Stimulated activated CD4-positive, alpha-beta T cell treated with anti-CD3 and anti-CD28 coated beads, Interleukin-15, amount 100 ng/mL, for 48 hours (primary cell): ENCODE results near the gene ZHX3.

Experiments used
- DNase-seq, 2 donors: peaks; one replicate each; pipeline ENCODE4 v3.0.0-alpha.2; 2020; ENCODE audit warnings: low read depth in 2 of 2

The ZHX3 gene

DNA sequence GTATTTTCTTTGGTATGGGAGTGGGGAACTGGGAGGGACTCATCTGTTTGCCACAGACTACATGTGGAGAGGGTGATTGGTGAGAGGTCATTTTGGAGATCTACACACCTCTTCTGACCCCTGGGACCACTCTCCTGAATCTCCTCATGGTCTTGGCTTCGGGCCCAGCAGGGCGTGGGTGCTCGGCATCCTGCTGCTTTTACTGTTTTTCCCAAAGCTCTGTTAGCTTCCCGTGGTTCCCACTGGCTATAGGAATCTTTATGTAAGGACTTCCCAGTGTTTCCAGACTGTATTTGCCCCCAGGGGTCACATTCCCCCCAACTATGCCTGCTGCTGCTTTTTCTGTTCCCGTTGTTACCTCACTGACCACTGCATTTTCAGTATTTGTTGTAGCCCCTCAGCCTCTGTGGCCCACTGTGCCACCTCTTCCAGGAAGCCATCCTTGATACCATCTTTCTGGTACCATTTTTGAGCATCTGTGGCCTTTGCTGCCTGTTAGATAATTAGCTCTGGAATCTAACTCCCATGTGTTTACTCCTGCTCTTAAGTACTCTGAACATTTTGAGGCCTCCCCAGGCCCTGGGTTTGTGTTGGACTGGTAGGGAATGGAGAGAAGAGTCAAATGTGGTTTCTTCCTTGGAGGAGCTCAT lies 165.3 kb downstream of the ZHX3 start:
- DNase-seq: no peak

DNA sequence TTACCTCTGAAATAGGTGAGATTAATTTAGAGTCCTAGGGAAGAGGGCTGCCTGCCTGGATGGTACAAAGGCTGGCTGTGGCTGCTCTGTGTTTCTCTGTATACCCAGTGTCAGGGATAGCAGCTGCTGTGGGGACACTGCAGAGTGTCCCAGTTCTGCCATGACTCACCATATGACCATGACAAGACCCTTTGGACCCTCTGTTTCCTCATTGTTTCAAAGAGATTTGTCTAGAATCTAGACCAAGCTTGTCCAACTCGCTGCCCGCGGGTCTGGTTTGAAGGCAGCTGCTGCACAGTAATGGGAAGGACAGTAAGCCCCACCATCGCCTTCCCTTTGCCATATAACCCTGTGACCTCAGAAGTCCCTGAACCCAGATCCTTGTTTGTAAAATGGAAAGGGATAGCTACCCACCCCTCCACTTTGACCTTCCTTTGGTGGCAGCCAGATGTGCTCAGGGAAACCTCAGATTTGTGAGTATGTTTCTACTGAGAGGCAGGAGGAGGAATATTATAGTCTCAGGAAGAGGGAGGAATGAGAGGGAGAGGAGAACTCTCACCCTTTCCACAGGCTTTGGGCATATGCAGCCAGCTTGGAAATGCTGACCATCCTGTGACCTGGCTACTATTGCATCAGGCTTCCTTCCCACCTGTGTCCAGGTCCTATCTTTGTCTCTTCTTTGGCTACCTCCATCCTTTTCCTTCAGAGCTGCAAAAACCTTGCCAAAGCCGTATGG lies 166.2 kb downstream of the ZHX3 start:
- no peak for DNase-seq

DNA sequence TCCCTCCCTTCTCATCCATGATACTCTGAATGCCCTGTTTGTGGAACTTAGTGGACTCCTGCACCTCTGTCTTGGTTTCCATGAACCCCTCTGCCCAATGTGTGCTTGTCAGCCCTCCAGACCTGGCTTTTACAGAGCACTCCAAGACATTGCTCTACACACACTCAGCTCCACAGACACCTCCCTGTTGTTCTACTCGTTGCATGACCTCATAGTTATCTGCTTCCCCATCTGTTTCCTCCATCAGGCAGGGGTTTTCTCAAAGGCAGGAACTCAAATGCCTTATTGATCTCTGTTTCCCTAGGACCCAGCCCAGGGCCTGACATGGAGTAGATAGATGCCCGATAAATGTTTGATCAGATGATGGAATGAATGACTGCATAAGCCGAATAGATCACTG lies 166.9 kb downstream of the ZHX3 start:
- no peak for DNase-seq

DNA sequence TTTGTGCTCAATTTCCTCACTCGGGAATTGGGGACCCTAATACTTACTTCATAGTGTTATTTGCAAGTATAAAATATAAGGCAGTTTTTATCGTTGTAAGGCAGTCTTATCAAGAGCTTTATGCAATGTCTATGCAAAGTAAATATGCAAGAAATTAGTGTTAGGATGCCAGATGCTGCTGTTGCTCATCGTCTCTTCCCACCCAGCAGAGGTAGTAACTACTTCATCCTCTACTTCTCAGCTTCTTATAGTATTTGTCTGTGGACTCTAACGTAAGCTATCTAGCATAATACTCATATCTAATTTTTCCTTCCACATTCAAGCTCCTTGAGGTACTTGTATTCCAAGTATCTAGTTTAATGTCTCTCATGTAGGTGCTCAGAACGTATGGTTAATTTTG lies 168.6 kb downstream of the ZHX3 start:
- no peak for DNase-seq

DNA sequence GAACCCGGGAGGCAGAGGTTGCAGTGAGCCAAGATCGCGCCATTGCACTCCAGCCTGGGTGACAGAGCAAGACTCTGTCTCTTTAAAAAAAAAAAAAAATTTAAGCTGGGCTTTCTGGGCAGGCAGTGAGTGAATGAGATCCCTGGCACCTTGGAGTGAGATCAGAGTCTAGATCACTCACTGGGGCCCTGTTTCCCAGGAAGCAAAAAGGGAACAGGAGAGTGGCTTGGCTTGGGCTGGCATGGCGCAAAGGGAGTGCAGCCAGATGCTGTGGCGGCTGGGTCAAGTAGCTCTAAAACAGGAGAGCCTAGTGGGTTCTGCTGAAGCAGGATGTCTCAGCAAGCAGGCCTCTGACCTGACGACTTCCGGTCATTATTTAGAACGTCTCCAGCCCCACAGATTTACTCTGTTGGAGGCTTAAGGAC lies 169.8 kb downstream of the ZHX3 start:
- DNase-seq: no peak

DNA sequence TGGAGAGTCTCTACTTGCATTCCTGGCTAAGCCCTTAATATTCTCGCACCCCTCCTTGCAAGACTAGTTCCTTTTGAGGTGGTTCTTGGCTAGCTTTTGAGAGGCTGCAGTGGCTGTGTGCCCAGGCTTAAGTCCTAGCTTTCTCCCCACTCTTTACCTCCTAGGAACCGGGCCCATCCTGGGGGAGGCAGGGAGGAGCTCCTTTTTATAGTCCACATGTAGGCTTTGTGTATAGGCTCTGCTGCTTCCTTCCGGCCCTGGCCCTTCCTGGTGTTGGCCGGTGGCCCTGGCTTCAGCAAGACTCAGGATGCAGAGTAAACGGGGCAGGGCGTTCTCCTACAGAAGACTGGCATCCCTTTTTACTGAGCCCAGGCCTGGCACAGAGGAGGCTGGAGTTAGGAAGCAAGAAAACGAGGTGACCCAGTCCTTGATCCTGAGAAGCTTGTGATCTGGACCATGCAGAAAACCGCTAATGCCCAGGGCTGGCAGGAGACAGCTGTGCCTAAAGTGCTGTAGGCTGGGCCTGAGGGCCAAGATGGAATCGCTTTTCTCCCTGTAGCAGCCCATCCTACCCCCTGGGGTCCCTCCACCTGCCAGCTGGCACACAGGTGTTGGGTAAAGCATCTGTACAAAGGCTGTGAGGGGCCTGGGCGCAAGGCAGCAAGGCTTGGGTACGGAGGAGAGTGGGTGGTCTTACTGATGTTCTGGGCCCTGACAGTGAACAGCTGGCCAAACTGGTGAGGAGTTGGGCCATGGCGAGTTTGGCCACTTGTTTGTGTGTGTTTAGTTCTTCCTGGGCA lies 171.5 kb downstream of the ZHX3 start:
- DNase-seq: no peak

DNA sequence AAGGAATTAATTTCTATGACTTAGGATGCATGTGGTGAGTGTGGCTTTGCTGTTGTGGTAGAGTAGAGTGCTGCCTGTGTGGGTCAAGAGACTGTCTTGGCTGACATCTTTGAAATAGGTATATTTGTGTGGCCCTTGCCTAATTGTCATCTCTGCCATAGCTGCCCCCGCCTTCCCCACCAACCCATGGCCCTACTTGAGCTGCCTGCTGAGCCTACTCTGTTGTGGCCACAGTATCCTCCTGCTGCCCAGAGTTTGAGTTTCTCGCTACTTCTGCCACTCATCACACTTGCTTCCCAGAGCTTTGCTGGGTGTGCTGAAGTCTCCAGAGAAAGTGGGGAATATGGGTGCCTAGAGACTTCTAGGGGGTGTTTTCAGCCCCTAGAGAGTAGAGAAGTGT lies 172.2 kb downstream of the ZHX3 start:
- DNase-seq: no peak

DNA sequence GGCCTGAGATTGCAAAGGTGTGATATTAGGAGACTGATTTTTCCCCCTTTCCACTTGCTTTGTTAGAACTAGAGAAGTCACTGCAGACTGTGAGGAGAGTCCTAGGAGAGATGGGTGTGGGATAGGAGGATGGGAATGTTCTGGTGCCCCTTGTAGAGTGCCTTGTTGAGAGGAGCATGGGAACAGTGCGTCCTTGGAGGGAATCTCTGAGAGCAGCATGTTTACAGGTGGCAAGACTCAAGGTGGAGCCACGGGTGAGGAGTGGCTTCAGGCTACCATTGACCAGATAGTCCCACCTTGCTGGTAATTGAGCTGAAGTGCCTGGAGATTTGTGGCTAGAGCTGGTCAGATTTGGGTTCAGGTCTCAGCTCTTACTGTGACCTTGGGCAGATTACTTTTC lies 174.2 kb downstream of the ZHX3 start:
- no peak for DNase-seq

DNA sequence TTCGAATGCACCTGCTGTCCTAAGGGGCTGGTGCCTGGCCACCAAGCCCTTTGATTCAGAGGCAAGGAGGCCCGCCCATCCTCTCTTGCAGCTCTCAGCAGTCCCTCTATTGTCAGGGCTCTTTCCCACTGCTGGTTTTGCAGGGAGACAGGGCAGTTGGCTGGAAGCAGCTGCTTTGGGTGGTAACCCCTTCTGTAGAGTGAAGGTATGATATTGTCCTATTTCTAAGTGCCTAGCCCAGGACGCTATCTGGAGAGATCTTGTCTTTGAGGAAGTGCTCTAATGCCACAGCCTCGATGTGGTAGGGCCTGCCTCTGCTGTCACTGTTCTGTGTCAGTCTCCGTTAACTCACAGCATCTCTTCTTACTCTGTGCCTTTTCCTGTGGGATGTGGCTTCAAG lies 174.6 kb downstream of the ZHX3 start:
- DNase-seq: no peak

DNA sequence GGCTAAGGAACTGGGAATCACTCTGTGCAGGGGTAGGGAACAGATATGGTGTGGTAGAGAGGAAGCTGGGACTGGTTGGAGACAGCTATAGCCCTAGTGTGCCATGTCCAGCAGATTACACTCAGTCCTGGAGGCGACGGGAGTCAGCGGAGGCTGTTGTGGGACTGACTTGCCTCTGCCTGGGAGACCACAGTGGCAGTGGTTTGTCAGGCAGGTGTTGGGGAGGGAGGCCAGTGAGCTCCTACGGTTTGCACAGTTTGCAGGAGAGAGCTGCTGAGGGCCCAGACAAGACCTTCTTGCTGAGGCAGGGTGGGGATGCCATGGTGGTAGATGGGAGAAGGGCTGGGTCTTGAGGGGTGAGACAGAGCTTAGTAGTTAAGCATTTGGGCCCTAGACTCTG lies 175.3 kb downstream of the ZHX3 start:
- DNase-seq: no peak

DNA sequence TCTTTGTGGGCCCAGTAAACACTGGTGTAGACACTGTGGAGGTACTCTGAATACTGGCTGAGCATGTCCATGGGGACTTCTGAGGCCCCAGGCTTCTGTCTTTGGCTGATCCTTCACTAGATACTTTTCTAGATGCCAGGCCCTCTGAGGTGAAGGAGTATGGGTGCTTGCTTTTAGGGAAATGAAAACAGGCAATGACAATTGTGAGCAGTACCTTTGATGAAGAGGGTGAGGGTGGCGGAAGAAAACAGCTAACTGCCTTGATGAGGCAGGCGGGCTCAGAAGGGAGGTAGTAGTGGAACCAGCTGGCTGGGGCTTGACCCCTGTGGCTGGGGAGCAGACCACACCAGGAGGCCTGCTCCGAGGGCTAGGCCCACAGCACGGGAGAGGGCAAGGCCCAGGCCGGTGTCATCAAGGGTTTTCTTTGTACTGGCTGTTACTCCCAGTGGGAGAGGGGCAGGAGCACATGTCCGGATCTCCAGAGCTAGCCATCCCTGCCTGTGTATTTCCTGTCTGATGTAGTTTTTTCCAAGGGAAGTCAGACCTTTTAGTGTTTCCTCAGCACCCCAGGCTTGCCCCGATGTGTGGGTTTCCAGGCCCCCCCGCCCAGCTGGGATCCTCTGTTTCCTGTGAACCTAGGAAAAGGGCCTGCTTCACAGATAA lies 176.2 kb downstream of the ZHX3 start:
- no peak for DNase-seq

DNA sequence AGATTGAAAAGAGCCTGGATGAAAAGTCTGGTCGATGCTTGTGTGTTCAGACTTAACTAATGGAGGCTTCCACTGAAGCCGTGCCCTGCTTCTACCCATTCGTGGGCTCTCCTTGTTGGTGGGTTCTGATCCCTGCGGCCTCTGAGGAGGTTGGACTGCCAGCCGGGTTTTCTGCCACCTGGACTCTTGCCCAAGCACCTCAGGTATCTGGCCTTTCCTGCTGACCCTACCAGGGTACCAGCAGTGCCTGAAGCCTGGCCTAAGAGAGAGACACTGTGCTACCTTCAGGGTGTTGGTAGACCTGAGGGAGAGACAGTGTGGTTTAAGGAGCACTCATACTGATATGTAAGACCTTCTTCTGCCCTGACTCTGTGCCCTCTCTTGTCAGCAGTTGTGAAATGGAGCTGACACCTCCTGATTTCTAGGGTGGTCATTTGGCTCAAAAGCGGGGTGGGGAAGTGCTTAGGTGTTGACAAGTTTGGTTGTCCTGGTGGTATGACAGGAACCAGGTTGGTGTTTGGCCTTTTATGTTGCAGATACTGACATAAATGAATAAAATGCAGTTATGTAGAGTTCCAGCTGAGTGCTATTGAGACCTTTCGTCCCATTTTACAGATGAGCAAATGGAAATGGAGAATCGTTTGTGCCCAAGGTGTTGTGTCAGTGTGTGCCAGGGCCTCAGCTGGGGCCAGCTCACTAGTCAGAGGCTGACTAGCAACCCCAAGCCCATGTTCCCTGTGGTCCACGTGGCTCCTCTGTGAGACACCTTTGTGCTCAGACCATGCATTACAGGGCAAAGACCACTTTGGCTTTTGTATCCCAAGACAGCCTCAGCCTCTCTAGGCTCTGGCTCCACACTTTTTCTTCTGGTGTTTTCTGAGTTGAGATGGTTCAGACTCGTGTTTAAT lies 177.1 kb downstream of the ZHX3 start:
- DNase-seq: no peak

DNA sequence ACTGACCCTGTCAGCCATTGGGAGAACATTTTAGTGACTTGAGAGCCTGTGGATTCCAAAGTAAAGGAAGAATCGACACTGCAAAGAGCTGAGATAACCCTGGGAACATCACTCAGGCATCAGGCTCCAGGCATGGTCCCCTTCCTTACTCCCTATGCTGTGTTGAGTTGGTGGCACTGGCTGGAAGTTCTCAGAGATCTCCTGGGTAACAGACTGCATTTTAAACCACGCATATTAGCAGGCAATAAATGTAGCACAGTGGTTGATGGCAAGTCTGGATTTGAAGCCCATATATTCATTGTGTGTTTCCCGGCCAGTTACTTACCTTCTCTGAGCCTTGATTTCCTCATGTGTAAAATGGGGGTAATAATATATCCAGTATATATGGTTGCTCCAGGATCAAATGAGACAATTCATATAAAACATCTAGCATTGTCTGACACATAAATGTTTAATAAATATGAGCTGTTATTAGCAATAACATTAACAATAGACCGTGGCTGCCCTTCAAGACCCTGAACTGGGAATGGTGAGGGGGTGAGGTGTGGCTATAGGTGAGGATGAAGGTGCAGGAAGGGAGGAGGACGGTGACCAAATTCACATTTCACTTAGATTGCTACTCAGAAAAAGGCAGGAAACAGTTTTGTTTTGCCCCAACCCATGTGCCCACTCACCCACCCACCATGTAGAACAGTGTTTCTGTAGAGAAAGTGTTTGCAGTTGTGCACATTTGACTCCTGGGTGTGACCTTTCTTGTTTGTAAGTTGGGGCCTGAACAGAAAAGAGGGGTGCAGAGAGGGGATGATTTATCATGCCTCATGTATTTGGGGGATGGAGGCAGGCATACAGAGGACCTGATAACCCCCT lies 178.1 kb downstream of the ZHX3 start:
- no peak for DNase-seq

DNA sequence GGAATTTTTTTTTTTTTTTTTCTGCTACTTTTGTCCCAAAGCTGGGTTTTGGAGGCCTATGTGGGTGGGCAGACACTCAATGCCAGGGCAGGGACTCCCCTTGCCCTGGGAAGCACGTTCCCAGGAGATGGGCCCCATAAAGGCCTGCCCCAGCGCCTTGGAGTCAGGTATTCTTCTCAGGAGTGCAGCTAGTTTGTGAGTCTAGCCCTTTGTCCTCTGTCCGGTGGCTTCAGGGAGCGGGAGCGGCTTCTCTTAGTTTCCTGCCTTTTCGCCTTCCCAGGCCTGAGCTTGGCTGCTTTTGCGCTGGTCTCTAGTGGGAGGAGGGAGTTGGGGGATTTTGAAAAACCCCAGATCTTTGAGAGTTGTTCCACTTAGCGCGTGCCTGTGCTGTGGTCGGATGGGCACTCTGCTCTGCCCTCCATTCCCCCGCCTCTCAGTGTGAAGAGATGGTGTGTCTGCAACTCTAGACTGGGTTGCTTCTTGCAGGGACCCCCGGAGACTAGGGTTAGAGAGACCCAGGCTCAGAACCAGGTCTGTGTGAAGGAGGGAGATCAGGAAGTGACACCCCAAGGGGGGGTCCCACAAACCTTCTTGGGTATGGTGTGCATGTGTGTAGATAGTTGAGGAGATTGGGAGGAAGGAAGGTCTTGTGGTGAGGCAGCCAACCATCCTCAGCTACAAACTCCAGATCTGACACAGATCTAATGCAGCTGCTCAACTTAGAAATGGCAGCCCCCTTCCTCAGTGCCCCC lies 178.9 kb downstream of the ZHX3 start:
- DNase-seq: no peak

DNA sequence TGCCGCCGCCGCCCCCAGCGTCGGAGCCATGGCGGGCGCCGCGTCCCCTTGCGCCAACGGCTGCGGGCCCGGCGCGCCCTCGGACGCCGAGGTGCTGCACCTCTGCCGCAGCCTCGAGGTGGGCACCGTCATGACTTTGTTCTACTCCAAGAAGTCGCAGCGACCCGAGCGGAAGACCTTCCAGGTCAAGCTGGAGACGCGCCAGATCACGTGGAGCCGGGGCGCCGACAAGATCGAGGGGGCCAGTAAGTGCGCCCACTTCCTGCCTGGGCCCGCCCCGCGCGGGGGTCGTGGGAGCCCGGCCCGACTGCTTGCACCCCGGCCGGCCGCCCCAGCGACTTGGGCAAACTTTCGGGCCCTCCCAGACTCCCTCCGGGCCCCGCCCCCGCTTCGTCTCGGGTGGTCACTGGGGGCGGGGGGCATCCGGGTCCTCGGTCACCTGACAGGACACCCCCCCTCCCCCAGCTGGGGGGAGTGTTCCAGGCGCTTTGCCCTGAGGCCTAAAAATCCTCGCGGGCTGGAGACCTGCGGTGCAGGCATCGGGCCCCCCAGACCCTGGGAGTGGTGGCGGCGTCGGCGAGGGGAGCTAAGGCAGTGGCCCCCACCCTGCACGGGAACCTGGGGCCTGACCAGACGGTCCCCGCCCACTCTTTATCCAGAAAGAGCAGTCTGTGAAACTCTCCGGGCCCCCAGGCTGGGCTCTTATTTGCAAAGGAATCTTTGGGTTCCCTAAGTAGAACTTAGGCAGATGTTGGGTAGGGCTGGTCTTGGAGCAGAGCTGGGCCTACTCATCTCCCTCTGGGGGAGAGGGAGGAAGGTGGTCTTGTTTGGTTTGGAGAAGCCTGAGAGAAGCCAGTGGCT lies 179.7 kb downstream of the ZHX3 start:
- DNase-seq: peak; percentile 42 to 48

DNA sequence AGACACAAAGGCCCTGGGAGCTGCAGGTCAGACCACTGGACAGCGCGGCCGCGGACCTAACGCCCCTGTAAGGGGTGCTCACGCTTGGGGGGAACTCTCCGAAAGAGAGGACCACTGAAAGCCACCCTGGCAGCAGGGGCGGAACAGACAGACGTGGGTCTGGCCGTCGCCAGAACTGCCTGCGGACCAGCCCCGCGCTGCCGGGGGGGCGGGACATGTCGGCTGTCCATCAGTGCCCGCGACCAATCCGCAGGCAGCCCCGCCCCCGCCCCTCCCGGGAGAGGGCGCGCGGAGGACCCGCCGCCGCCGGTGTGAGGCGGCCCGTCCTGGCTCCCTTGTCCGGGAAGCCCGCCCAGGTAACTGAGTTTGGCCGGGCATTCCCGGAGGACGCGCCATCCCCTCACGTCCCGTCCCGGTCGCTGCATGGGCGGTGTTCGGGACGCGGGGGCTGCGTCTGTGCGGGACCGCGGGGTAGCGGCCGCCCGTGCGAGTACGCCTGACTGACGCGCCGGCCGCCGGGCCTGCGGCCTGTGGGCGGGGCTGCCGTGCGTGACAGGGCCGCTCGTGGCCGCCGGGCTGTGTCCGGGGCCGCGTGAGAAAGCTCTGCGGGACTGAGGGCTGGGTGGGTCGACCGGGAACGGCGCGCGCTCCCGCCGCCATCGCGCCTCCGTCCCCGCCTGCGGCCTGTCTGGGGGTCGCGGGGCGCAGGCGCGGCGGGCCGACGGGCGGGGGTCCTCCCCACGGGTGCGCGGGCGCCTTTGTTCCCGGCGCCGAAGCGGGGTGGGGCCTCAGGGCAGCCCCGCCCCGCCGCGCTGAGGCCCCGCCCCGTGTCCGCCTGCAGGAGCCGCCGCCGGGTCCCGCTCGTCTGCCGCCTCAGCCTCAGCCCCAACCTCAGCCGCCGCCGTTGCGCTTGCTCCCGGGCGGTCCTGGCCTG lies 180.6 kb downstream of the ZHX3 start, which contains the start of gene PLCG1:
Gene PLCG1, plus strand, starts transcription at position 864 of the 934 bp plus-strand sequence. CDS start 99 bp downstream, outside the sequence.
- peak; percentile 68 to 85 for DNase-seq
